SH-SY5Y (cell line): ENCODE results near the gene AFAP1L2.

Experiments used
- GATA2 ChIP-seq: IDR thresholded peaks from 2 replicates; pipeline ENCODE4 v1.6.1; 2011; ENCODE audit warnings: mild to moderate bottlenecking, low read depth, low read length
- GATA3 ChIP-seq: IDR thresholded peaks from 2 replicates; pipeline ENCODE4 v1.6.1; 2011; ENCODE audit warnings: low read depth, mild to moderate bottlenecking, low read length, moderate library complexity

GRCh38 chr10:114393482-114393881 is 10.8 kb downstream of the AFAP1L2 start:
- no peak for TF ChIP-seq GATA2
- no peak for TF ChIP-seq GATA3
